WTC11 (cell line): ENCODE data around the gene USF3. TPM values are rescaled to one million over a fixed set of nuclear protein-coding genes. Genes with fewer than 3 reads are reported as not detected.

Experiments
- ATAC-seq: fragments of 200-7000 bp; cut with Tn5 transposase; 2 replicates; pipeline ENCODE4 v1.10.0; 2021; ENCODE audit warnings: mild to moderate bottlenecking, moderate library complexity
- CTCF ChIA-PET: fragments of 300-600 bp; sonication (Branson Sonifier 250); formaldehyde crosslinking; loops from one replicate; lab custom pipeline; 2021; ENCODE audit warnings: antibody characterized with exemption; lab: Charles Lee
- POLR2A ChIA-PET: fragments of 350-600 bp; sonication (Branson Sonifier 250); formaldehyde crosslinking; loops from one replicate; lab custom pipeline; 2021; ENCODE audit warnings: antibody characterized with exemption; lab: Charles Lee
- DNase-seq: peaks from one replicate; pipeline ENCODE4 v3.0.0; 2021; ENCODE audit warnings: low spot score
- H3K27ac Mint-ChIP-seq: 2 replicates; pipeline ENCODE4 v1.8.0; 2021; ENCODE audit warnings: mixed read lengths
- H3K27me3 Mint-ChIP-seq: 2 replicates; pipeline ENCODE4 v1.8.0; 2021; ENCODE audit warnings: low read depth, mild to moderate bottlenecking, moderate library complexity, mixed read lengths
- H3K36me3 Mint-ChIP-seq: 2 replicates; pipeline ENCODE4 v1.8.0; 2021; ENCODE audit warnings: mixed read lengths
- H3K4me1 Mint-ChIP-seq: 2 replicates; pipeline ENCODE4 v1.8.0; 2022; ENCODE audit warnings: mixed read lengths
- H3K4me3 Mint-ChIP-seq: 2 replicates; pipeline ENCODE4 v1.8.0; 2021; ENCODE audit warnings: mild to moderate bottlenecking, moderate library complexity, mixed read lengths
- H3K9me3 Mint-ChIP-seq: 2 replicates; pipeline ENCODE4 v1.8.0; 2021; ENCODE audit warnings: mixed read lengths
- EMX1 ChIP-seq: fragments of 250-450 bp; sonication (Bioruptor Pico); IDR thresholded peaks from 2 replicates; pipeline ENCODE4 v1.8.0; 2021; ENCODE audit warnings: mild to moderate bottlenecking
- FOXK1 ChIP-seq: sonication (generic); formaldehyde crosslinking; IDR thresholded peaks from 2 replicates; pipeline ENCODE4 v1.8.0; 2022; ENCODE audit warnings: mild to moderate bottlenecking, moderate library complexity, missing genetic modification reagents
- GRHL2 ChIP-seq: fragments of 250-450 bp; sonication (Bioruptor Pico); IDR thresholded peaks from 2 replicates; pipeline ENCODE4 v1.8.0; 2022; ENCODE audit warnings: mild to moderate bottlenecking, moderate library complexity; ENCODE audit not compliant: insufficient replicate concordance, severe bottlenecking
- NFATC4 ChIP-seq: fragments of 250-450 bp; sonication (Bioruptor Pico); IDR thresholded peaks from 2 replicates; pipeline ENCODE4 v1.9.0; 2021; ENCODE audit warnings: mild to moderate bottlenecking
- NR2C2 ChIP-seq: sonication (generic); formaldehyde crosslinking; IDR thresholded peaks from 2 replicates; pipeline ENCODE4 v1.8.0; 2022; ENCODE audit warnings: mild to moderate bottlenecking, missing genetic modification reagents
- NR3C1 ChIP-seq: sonication (generic); formaldehyde crosslinking; conservative IDR thresholded peaks from 2 replicates; pipeline ENCODE4 v1.8.1; 2023; ENCODE audit warnings: low read depth, mild to moderate bottlenecking, missing genetic modification reagents
- RELA ChIP-seq: sonication (generic); formaldehyde crosslinking; IDR thresholded peaks from 2 replicates; pipeline ENCODE4 v1.8.1; 2022; ENCODE audit warnings: missing genetic modification reagents, mild to moderate bottlenecking, borderline replicate concordance
- SMAD4 ChIP-seq: sonication (generic); formaldehyde crosslinking; IDR thresholded peaks from 2 replicates; pipeline ENCODE4 v1.8.0; 2022; ENCODE audit warnings: mild to moderate bottlenecking, missing genetic modification reagents
- TCF7 ChIP-seq: sonication (generic); formaldehyde crosslinking; IDR thresholded peaks from 2 replicates; pipeline ENCODE4 v1.8.0; 2022; ENCODE audit warnings: mild to moderate bottlenecking, low read depth, missing genetic modification reagents, moderate library complexity
- ZBTB21 ChIP-seq: sonication (generic); formaldehyde crosslinking; IDR thresholded peaks from 2 replicates; pipeline ENCODE4 v1.8.1; 2023; ENCODE audit warnings: mild to moderate bottlenecking, missing genetic modification reagents, borderline replicate concordance
- ZNF121 ChIP-seq: sonication (generic); formaldehyde crosslinking; IDR thresholded peaks from 2 replicates; pipeline ENCODE4 v1.8.0; 2023; ENCODE audit warnings: missing genetic modification reagents
- ZNF219 ChIP-seq: sonication (generic); formaldehyde crosslinking; IDR thresholded peaks from 2 replicates; pipeline ENCODE4 v1.8.0; 2023; ENCODE audit warnings: missing genetic modification reagents, mild to moderate bottlenecking, borderline replicate concordance
- ZNF263 ChIP-seq: sonication (generic); formaldehyde crosslinking; IDR thresholded peaks from 2 replicates; pipeline ENCODE4 v1.8.1; 2022; ENCODE audit warnings: low read depth, mild to moderate bottlenecking, moderate library complexity, missing genetic modification reagents
- ZNF396 ChIP-seq: fragments of 250-450 bp; sonication (Bioruptor Pico); IDR thresholded peaks from 2 replicates; pipeline ENCODE4 v1.8.0; 2021; ENCODE audit warnings: mild to moderate bottlenecking, moderate library complexity, borderline replicate concordance
- ZNF416 ChIP-seq: fragments of 250-450 bp; sonication (Bioruptor Pico); IDR thresholded peaks from 2 replicates; pipeline ENCODE4 v1.9.0; 2021; ENCODE audit warnings: mild to moderate bottlenecking, inconsistent platforms
- total RNA-seq: library from RNA; stranded (reverse); gene quantifications from 3 replicates; pipeline ENCODE4 v1.2.3, GENCODE V29; 2021
- TF ChIP-seq, protein P1 (sequence below): fragments of 250-450 bp; sonication (Bioruptor Pico); IDR thresholded peaks from 2 replicates; pipeline ENCODE4 v1.9.0; 2021; ENCODE audit warnings: moderate library complexity, mild to moderate bottlenecking, inconsistent platforms, borderline replicate concordance
- TF ChIP-seq, protein P2 (sequence below): sonication (generic); formaldehyde crosslinking; IDR thresholded peaks from 2 replicates; pipeline ENCODE4 v1.8.0; 2022; ENCODE audit warnings: mild to moderate bottlenecking, missing genetic modification reagents
- TF ChIP-seq, protein P3 (sequence below): sonication (generic); formaldehyde crosslinking; IDR thresholded peaks from 2 replicates; pipeline ENCODE4 v1.8.1; 2022; ENCODE audit warnings: mild to moderate bottlenecking, missing genetic modification reagents, moderate library complexity, borderline replicate concordance
- TF ChIP-seq, protein P4 (sequence below): sonication (generic); formaldehyde crosslinking; IDR thresholded peaks from 2 replicates; pipeline ENCODE4 v1.8.0; 2022; ENCODE audit warnings: mild to moderate bottlenecking, missing genetic modification reagents
- TF ChIP-seq, protein P5 (sequence below): fragments of 250-450 bp; sonication (Bioruptor Pico); conservative IDR thresholded peaks from 2 replicates; pipeline ENCODE4 v1.9.0; 2021; ENCODE audit warnings: mild to moderate bottlenecking
- TF ChIP-seq, protein P6 (sequence below): sonication (generic); formaldehyde crosslinking; conservative IDR thresholded peaks from 2 replicates; pipeline ENCODE4 v1.8.1; 2023; ENCODE audit warnings: mild to moderate bottlenecking, low read depth, missing genetic modification reagents, moderate library complexity
- TF ChIP-seq, protein P7 (sequence below): sonication (generic); formaldehyde crosslinking; IDR thresholded peaks from 2 replicates; pipeline ENCODE4 v1.8.1; 2023; ENCODE audit warnings: mild to moderate bottlenecking, missing genetic modification reagents

USF3 gene
- total RNA-seq, 1 experiment from 2014 or later, result 16.4 TPM

DNA sequence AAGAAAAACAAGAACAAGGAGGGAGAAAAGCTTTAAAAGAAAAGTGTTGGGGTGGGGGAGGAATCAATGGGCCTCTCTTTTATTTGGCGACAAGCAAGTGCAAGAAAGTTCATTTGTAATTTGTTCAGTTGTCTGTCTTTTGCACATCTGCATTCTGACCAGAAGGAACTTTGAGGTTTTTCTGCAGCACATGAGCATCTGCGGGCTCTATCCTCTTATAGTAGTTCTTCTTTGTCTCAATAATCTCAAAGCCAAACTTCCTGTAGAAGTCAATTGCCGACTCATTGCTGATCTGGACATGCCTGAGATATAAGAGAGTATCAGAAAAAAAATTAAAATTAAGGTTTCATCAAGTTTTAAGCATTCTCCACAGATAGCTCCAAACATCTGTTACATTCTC, 25.2 kb upstream of the USF3 start:
- CTCF ChIA-PET, result no interaction called here
- Mint-ChIP-seq H3K27me3 (no peaks in the 10 kb centered on the region), H3K36me3 (peaks cover 53% of the 10 kb centered on the region), H3K4me1 (peaks cover 6% of the 10 kb centered on the region), H3K9me3 (no peaks in the 10 kb centered on the region), H3K27ac (no peak overlapping the region)
- DNase-seq, result no peak
- POLR2A ChIA-PET, result interaction anchor here (0.6 kb wide), 1 partner anchor 38 kb away, joined by 4 read pairs; no protein-coding TSS in a partner anchor
- ATAC-seq, result no peak
- TF ChIP-seq FOXK1 (CRISPR knock-in tag), result no peak
- TF ChIP-seq ZNF396 (CRISPR knock-in tag), result no peak
- TF ChIP-seq EMX1, result no peak
- no peak for TF ChIP-seq RELA (CRISPR knock-in tag)
- TF ChIP-seq GRHL2 (CRISPR knock-in tag), result no peak
- no peak for TF ChIP-seq NFATC4 (CRISPR knock-in tag)
- TF ChIP-seq, protein P1, sequence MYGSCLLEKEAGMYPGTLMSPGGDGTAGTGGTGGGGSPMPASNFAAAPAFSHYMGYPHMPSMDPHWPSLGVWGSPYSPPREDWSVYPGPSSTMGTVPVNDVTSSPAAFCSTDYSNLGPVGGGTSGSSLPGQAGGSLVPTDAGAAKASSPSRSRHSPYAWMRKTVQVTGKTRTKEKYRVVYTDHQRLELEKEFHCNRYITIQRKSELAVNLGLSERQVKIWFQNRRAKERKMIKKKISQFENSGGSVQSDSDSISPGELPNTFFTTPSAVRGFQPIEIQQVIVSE (CRISPR knock-in tag), result no peak
- TF ChIP-seq NR3C1 (CRISPR knock-in tag), result no peak
- TF ChIP-seq ZBTB21 (CRISPR knock-in tag), result no peak
- TF ChIP-seq ZNF263 (CRISPR knock-in tag), result no peak
- no peak for TF ChIP-seq TCF7 (CRISPR knock-in tag)
- TF ChIP-seq SMAD4 (CRISPR knock-in tag), result no peak
- TF ChIP-seq, all 79 proteins: peak for 0
- H3K4me3 Mint-ChIP-seq, result no peak overlapping the region

DNA sequence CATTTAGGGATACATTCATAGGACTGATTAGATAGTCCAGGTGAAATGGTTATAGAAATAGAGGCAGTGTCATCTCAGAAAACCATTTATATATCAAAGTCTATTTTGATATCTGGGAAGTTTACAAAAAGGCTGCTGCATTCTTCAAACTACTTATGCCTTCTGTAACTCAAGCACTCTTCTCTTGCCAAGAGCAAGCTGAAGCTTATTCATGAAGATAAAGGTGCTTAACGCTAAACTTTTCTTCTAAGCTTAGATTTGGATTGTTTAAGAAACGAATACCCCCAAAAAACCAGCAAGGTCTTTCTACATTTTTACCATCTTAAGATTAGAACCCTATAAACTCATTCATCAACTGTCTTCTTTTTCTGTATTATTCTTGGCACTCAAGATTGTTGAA, 23.3 kb upstream of the USF3 start:
- ChIA-PET CTCF (interaction anchor here (1.2 kb wide), 1 partner anchor 17 kb away, joined by 3 read pairs; no protein-coding TSS in a partner anchor), POLR2A (no interaction called here)
- ATAC-seq (no peak), DNase-seq (no peak)
- Mint-ChIP-seq H3K9me3 (no peaks in the 10 kb centered on the region), H3K27me3 (no peaks in the 10 kb centered on the region), H3K36me3 (peaks cover 53% of the 10 kb centered on the region), H3K4me3 (no peak overlapping the region), H3K4me1 (peaks cover 2% of the 10 kb centered on the region), H3K27ac (no peak overlapping the region)
- no peak for TF ChIP-seq NR2C2
- TF ChIP-seq, protein P2, sequence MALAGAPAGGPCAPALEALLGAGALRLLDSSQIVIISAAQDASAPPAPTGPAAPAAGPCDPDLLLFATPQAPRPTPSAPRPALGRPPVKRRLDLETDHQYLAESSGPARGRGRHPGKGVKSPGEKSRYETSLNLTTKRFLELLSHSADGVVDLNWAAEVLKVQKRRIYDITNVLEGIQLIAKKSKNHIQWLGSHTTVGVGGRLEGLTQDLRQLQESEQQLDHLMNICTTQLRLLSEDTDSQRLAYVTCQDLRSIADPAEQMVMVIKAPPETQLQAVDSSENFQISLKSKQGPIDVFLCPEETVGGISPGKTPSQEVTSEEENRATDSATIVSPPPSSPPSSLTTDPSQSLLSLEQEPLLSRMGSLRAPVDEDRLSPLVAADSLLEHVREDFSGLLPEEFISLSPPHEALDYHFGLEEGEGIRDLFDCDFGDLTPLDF (CRISPR knock-in tag), result no peak
- TF ChIP-seq NFATC4 (CRISPR knock-in tag), result no peak
- no peak for TF ChIP-seq ZNF219 (CRISPR knock-in tag)
- no peak for TF ChIP-seq EMX1
- TF ChIP-seq, protein P3, sequence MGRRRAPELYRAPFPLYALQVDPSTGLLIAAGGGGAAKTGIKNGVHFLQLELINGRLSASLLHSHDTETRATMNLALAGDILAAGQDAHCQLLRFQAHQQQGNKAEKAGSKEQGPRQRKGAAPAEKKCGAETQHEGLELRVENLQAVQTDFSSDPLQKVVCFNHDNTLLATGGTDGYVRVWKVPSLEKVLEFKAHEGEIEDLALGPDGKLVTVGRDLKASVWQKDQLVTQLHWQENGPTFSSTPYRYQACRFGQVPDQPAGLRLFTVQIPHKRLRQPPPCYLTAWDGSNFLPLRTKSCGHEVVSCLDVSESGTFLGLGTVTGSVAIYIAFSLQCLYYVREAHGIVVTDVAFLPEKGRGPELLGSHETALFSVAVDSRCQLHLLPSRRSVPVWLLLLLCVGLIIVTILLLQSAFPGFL (CRISPR knock-in tag), result no peak
- TF ChIP-seq, protein P4, sequence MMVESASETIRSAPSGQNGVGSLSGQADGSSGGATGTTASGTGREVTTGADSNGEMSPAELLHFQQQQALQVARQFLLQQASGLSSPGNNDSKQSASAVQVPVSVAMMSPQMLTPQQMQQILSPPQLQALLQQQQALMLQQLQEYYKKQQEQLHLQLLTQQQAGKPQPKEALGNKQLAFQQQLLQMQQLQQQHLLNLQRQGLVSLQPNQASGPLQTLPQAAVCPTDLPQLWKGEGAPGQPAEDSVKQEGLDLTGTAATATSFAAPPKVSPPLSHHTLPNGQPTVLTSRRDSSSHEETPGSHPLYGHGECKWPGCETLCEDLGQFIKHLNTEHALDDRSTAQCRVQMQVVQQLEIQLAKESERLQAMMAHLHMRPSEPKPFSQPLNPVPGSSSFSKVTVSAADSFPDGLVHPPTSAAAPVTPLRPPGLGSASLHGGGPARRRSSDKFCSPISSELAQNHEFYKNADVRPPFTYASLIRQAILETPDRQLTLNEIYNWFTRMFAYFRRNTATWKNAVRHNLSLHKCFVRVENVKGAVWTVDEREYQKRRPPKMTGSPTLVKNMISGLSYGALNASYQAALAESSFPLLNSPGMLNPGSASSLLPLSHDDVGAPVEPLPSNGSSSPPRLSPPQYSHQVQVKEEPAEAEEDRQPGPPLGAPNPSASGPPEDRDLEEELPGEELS, result no peak
- TF ChIP-seq ZNF396 (CRISPR knock-in tag), result no peak
- no peak for TF ChIP-seq ZNF121 (CRISPR knock-in tag)
- TF ChIP-seq, protein P5, sequence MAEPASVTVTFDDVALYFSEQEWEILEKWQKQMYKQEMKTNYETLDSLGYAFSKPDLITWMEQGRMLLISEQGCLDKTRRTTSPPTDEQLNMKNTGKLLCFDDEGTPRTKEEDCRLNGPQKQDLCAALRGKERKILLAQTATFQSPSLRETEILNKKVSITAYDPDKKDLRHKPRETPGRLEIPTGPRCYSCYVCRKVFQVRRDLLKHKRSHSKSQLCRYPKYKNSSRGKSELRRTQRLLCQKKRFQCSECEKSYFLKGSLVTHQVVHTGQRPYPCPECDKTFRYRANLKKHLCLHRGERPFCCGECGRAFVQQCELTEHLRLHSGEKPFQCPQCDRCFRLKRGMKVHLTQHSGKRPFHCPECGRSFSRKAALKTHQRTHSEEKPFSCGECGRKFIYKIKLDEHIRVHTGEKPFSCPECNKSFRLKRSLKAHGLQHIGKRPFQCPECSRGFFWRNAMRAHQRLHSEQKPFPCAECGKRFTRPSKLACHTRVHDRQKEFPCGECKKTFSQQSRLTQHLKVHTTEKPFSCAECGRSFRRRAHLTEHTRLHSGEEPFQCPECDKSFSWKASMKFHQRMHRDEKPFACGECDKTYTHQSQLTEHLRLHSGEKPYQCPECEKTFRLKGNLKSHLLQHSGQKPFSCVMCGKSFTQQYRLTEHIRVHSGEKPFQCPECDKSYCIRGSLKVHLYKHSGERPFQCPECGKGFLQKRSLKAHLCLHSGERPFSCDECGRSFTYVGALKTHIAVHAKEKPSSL, result no peak
- TF ChIP-seq, protein P6, sequence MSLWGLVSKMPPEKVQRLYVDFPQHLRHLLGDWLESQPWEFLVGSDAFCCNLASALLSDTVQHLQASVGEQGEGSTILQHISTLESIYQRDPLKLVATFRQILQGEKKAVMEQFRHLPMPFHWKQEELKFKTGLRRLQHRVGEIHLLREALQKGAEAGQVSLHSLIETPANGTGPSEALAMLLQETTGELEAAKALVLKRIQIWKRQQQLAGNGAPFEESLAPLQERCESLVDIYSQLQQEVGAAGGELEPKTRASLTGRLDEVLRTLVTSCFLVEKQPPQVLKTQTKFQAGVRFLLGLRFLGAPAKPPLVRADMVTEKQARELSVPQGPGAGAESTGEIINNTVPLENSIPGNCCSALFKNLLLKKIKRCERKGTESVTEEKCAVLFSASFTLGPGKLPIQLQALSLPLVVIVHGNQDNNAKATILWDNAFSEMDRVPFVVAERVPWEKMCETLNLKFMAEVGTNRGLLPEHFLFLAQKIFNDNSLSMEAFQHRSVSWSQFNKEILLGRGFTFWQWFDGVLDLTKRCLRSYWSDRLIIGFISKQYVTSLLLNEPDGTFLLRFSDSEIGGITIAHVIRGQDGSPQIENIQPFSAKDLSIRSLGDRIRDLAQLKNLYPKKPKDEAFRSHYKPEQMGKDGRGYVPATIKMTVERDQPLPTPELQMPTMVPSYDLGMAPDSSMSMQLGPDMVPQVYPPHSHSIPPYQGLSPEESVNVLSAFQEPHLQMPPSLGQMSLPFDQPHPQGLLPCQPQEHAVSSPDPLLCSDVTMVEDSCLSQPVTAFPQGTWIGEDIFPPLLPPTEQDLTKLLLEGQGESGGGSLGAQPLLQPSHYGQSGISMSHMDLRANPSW (CRISPR knock-in tag), result no peak
- TF ChIP-seq ZNF416 (CRISPR knock-in tag), result no peak
- TF ChIP-seq, protein P7, sequence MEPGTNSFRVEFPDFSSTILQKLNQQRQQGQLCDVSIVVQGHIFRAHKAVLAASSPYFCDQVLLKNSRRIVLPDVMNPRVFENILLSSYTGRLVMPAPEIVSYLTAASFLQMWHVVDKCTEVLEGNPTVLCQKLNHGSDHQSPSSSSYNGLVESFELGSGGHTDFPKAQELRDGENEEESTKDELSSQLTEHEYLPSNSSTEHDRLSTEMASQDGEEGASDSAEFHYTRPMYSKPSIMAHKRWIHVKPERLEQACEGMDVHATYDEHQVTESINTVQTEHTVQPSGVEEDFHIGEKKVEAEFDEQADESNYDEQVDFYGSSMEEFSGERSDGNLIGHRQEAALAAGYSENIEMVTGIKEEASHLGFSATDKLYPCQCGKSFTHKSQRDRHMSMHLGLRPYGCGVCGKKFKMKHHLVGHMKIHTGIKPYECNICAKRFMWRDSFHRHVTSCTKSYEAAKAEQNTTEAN (CRISPR knock-in tag), result no peak
